GM12878 (cell line): ENCODE data around the gene CFAP65. TPM values are rescaled to one million over a fixed set of nuclear protein-coding genes. Genes with fewer than 3 reads are reported as not detected.

Source experiments
- ATAC-seq: fragments of 200-7000 bp; cut with Tn5 transposase; 3 replicates; pipeline ENCODE4 v1.9.1; 2020; ENCODE audit warnings: mild to moderate bottlenecking, moderate library complexity
- BruUV-seq: library from RNA; stranded (reverse); fragments of 400-500 nt; replicated peaks from 2 replicates; lab custom pipeline; 2021; lab: Mats Ljungman, UMichigan
- CTCF ChIA-PET: fragments of 300-600 bp; sonication (Branson Sonifier 250); formaldehyde crosslinking; extraction: SDS; loops from one replicate; lab custom pipeline; 2021; ENCODE audit warnings: inconsistent platforms; lab: Yijun Ruan, JAX
- POLR2A ChIA-PET: fragments of 350-600 bp; formaldehyde crosslinking; extraction: SDS; loops from one replicate; lab custom pipeline; 2021; ENCODE audit warnings: inconsistent platforms; lab: Charles Lee
- RAD21 ChIA-PET: fragments of 300-600 bp; sonication (Branson Sonifier 250); formaldehyde crosslinking; loops from one replicate; lab custom pipeline; 2023; ENCODE audit warnings: antibody characterized with exemption; ENCODE audit not compliant: unreplicated experiment; lab: Charles Lee
- SMC1A ChIA-PET: fragments of 300-600 bp; sonication (Branson Sonifier 250); formaldehyde crosslinking; loops from one replicate; lab custom pipeline; 2023; ENCODE audit not compliant: unreplicated experiment, uncharacterized antibody; lab: Charles Lee
- DNase-seq: peaks from one replicate; pipeline ENCODE4 v3.0.0-alpha.2; 2011; ENCODE audit warnings: low read depth, low spot score
- FAIRE-seq: peaks from 3 replicates; lab custom pipeline; 2011; peaks lifted over from hg19 to GRCh38; lab: Jason Lieb, UNC
- H2AFZ ChIP-seq: 2 replicates; pipeline ENCODE4 v1.6.0; 2011; ENCODE audit warnings: low read depth, low read length, control low read depth; ENCODE audit not compliant: control insufficient read depth
- H3K27ac ChIP-seq: 2 replicates; pipeline ENCODE4 v1.5.1; 2011; ENCODE audit warnings: control low read depth; ENCODE audit not compliant: control insufficient read depth, insufficient read depth
- H3K27me3 ChIP-seq, 2 experiments: replicated peaks in 1 of 2; 2 replicates each; pipeline versions ENCODE4 v1.6.0 to v1.6.1; 2011; ENCODE audit warnings: low read length in 1 of 2; ENCODE audit not compliant: control insufficient read depth in 2 of 2, insufficient read depth in 2 of 2
- H3K36me3 ChIP-seq, 2 experiments: 2 replicates each; pipeline ENCODE4 v1.5.1; 2011; ENCODE audit warnings: low read length in 1 of 2; ENCODE audit not compliant: control insufficient read depth in 2 of 2, insufficient read depth in 2 of 2
- H3K4me1 ChIP-seq: 2 replicates; pipeline ENCODE4 v1.6.1; 2011; ENCODE audit warnings: mild to moderate bottlenecking, low read length, moderate library complexity, mixed read lengths; ENCODE audit not compliant: control insufficient read depth, insufficient read depth
- H3K4me2 ChIP-seq: 2 replicates; pipeline ENCODE4 v1.6.0; 2011; ENCODE audit warnings: control low read depth; ENCODE audit not compliant: control insufficient read depth, insufficient read depth
- H3K4me3 ChIP-seq: fragments of 200-600 bp; sonication (generic); 2 replicates; pipeline ENCODE4 v1.5.1; 2016
- H3K79me2 ChIP-seq: 2 replicates; pipeline ENCODE4 v1.6.0; 2011; ENCODE audit warnings: low read length; ENCODE audit not compliant: control insufficient read depth, insufficient read depth
- H3K9ac ChIP-seq: 2 replicates; pipeline ENCODE4 v1.8.0; 2011; ENCODE audit warnings: low read length, control low read depth, mixed read lengths; ENCODE audit not compliant: control insufficient read depth, insufficient read depth
- H3K9me3 ChIP-seq: replicated peaks from 3 replicates; pipeline ENCODE4 v1.5.1; 2011; ENCODE audit warnings: mild to moderate bottlenecking, low read length; ENCODE audit not compliant: control insufficient read depth, insufficient read depth
- H4K20me1 ChIP-seq: 2 replicates; pipeline ENCODE4 v1.6.0; 2011; ENCODE audit not compliant: control insufficient read depth, insufficient read depth
- ATF2 ChIP-seq: IDR thresholded peaks from 2 replicates; pipeline ENCODE4 v1.6.1; 2012; ENCODE audit warnings: low read length, inconsistent platforms
- BCL11A ChIP-seq: IDR thresholded peaks from 2 replicates; pipeline ENCODE4 v1.6.1; 2011; ENCODE audit warnings: low read depth, low read length
- BHLHE40 ChIP-seq, 2 experiments: fragments of 450-650 bp in 1 of 2; IDR thresholded peaks; 2 replicates each; pipeline ENCODE4 v1.6.1; 2011 to 2017; ENCODE audit warnings: low read depth in 2 of 2, borderline replicate concordance in 1 of 2, improper control_type of control experiment in 1 of 2, low read length in 1 of 2, mild to moderate bottlenecking in 1 of 2
- BRCA1 ChIP-seq: IDR thresholded peaks from 2 replicates; pipeline ENCODE4 v1.6.1; 2011; ENCODE audit warnings: low read depth, low read length, improper control_type of control experiment
- CBFB ChIP-seq: IDR thresholded peaks from 2 replicates; pipeline ENCODE4 v1.6.1; 2016; ENCODE audit warnings: antibody characterized with exemption, low read depth
- ETV6 ChIP-seq, 2 experiments: fragments of 450-650 bp in 1 of 2; IDR thresholded peaks in 1 of 2; conservative IDR thresholded peaks in 1 of 2; 2 replicates each; pipeline ENCODE4 v1.6.1; 2014; ENCODE audit warnings: antibody characterized with exemption in 1 of 2, borderline replicate concordance in 1 of 2, low read depth in 1 of 2, mild to moderate bottlenecking in 1 of 2, moderate library complexity in 1 of 2
- LARP7 ChIP-seq: fragments of 450-650 bp; IDR thresholded peaks from 2 replicates; pipeline ENCODE4 v1.6.1; 2017; ENCODE audit warnings: mild to moderate bottlenecking
- MTA3 ChIP-seq: IDR thresholded peaks from 2 replicates; pipeline ENCODE4 v1.6.1; 2012; ENCODE audit warnings: low read length, inconsistent platforms, borderline replicate concordance
- MXI1 ChIP-seq: fragments of 150-350 bp; IDR thresholded peaks from 2 replicates; pipeline ENCODE4 v1.6.1; 2011; ENCODE audit warnings: low read depth, mild to moderate bottlenecking, inconsistent platforms, low read length, improper control_type of control experiment
- MYC ChIP-seq: IDR thresholded peaks from 2 replicates; pipeline ENCODE4 v1.6.1; 2011; ENCODE audit warnings: mild to moderate bottlenecking, low read length, moderate library complexity, inconsistent platforms; ENCODE audit not compliant: insufficient read depth, insufficient replicate concordance, insufficient read length, severe bottlenecking
- NR2C1 ChIP-seq: fragments of 450-650 bp; IDR thresholded peaks from 2 replicates; pipeline ENCODE4 v1.6.1; 2017; ENCODE audit warnings: antibody characterized with exemption, mild to moderate bottlenecking, moderate library complexity
- PAX5 ChIP-seq: IDR thresholded peaks from 2 replicates; pipeline ENCODE4 v1.6.1; 2011; ENCODE audit warnings: low read depth, low read length, borderline replicate concordance
- POLR2A ChIP-seq: IDR thresholded peaks from 2 replicates; pipeline ENCODE4 v1.6.1; 2011; ENCODE audit warnings: low read depth, mild to moderate bottlenecking, low read length
- POLR2AphosphoS2 ChIP-seq: IDR thresholded peaks from 2 replicates; pipeline ENCODE4 v1.6.1; 2011; ENCODE audit warnings: low read depth, mild to moderate bottlenecking, low read length, improper control_type of control experiment, moderate library complexity
- POLR2AphosphoS5 ChIP-seq: IDR thresholded peaks from 2 replicates; pipeline ENCODE4 v1.6.1; 2011; ENCODE audit warnings: mild to moderate bottlenecking, low read length, inconsistent platforms
- RB1 ChIP-seq: fragments of 450-650 bp; formaldehyde crosslinking; IDR thresholded peaks from 2 replicates; pipeline ENCODE4 v1.6.1; 2017; ENCODE audit warnings: mild to moderate bottlenecking, borderline replicate concordance
- RCOR1 ChIP-seq: conservative IDR thresholded peaks from 2 replicates; pipeline ENCODE4 v1.6.1; 2012; ENCODE audit warnings: low read depth, low read length, improper control_type of control experiment
- RELA ChIP-seq: fragments of 450-650 bp; IDR thresholded peaks from 2 replicates; pipeline ENCODE4 v1.8.0; 2014; ENCODE audit warnings: borderline replicate concordance; ENCODE audit not compliant: partially characterized antibody
- SIN3A ChIP-seq: IDR thresholded peaks from 2 replicates; pipeline ENCODE4 v1.6.1; 2012; ENCODE audit warnings: low read depth, low read length, improper control_type of control experiment
- SMAD5 ChIP-seq: IDR thresholded peaks from 2 replicates; pipeline ENCODE4 v1.6.1; 2016; ENCODE audit warnings: antibody characterized with exemption, low read depth
- ZNF384 ChIP-seq: IDR thresholded peaks from 2 replicates; pipeline ENCODE4 v1.6.1; 2012; ENCODE audit warnings: low read depth, mild to moderate bottlenecking, low read length, improper control_type of control experiment, borderline replicate concordance
- ZZZ3 ChIP-seq: IDR thresholded peaks from 2 replicates; pipeline ENCODE4 v1.6.1; 2011; ENCODE audit warnings: low read depth; ENCODE audit not compliant: control insufficient read depth, insufficient read length
- WGBS: methylation state at CpG from one replicate; pipeline ENCODE4 v1.1.6; 2016; ENCODE audit warnings: low lambda C conversion rate; ENCODE audit not compliant: insufficient replicate concordance, insufficient coverage; ENCODE audit errors: missing lambda C conversion rate; 5-methylcytosine and 5-hydroxymethylcytosine counted together
- in situ Hi-C: fragments of 300-500 bp; cut with MboI; formaldehyde crosslinking; loops from 9 replicates; pipeline ENCODE4 v1.14.3; 2018; ENCODE audit warnings: mixed read lengths
- intact Hi-C: fragments of 100-400 bp; cut with micrococcal nuclease; formaldehyde crosslinking; loops from one replicate; pipeline ENCODE4 v1.14.2; 2022; ENCODE audit not compliant: unreplicated experiment
- polyA plus RNA-seq, 11 experiments: library from polyadenylated mRNA; depleted of rRNA in 4 of 11; unstranded in 6 of 11; stranded (reverse) in 5 of 11; fragments of >200 nt; fragmentation: Nextera tagmentation in 4 of 11; fragmentation: Illumina TruSeq in 1 of 11; extraction: Ambion mirVana in 4 of 11; extraction: Trizol in 1 of 11; gene quantifications; 1 replicate in 1 of 11; 2 replicates in 10 of 11; pipeline versions ENCODE4 v1.2.1 to v1.2.3, GENCODE V29; 2011 to 2016; ENCODE audit warnings: inconsistent platforms in 2 of 11, missing spikeins in 2 of 11, low read depth in 1 of 11
- total RNA-seq, 4 experiments: library from RNA; depleted of rRNA in 3 of 4; stranded (reverse); fragments of >200 nt in 3 of 4; fragmentation: Illumina TruSeq in 1 of 4; extraction: Trizol in 1 of 4; gene quantifications; 2 replicates each; pipeline versions ENCODE4 v1.2.1 to v1.2.3, GENCODE V29; 2013 to 2021
- TF ChIP-seq, protein P1 (sequence below): IDR thresholded peaks from 2 replicates; pipeline ENCODE4 v1.6.1; 2011; ENCODE audit warnings: borderline replicate concordance, low read depth, mild to moderate bottlenecking, moderate library complexity, low read length; ENCODE audit not compliant: insufficient read depth, poor library complexity, severe bottlenecking

Gene CFAP65
- total and polyA plus RNA-seq, 10 of the 15 experiments (the other 5 are each of a cell fraction or from before 2014, with no cell fraction given): not detected

DNA sequence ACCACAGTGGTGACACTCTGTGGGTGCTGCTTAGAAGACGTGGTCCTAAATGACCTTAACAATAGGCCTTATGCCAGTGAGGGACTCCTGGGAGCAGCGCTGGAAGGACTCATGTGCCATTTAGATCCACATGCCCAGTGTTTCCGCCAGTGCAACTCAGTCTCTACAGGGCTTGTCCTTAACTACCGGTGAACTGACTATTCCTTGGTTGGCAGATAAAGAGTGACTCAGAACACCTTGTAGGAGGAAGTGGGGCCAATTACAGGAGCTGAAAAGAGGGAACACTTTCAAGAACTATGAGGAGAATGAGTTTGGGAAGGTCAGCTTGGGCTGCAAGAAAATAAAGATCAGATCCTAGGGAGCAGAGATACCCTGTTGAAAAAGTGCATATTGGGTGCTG, 83.6 kb downstream of the CFAP65 start (continued):
- TF ChIP-seq ZZZ3 (no peak), SIN3A (no peak), NR2C1 (no peak), PAX5 (no peak), CBFB (no peak), RCOR1 (no peak)
- TF ChIP-seq, protein P1, sequence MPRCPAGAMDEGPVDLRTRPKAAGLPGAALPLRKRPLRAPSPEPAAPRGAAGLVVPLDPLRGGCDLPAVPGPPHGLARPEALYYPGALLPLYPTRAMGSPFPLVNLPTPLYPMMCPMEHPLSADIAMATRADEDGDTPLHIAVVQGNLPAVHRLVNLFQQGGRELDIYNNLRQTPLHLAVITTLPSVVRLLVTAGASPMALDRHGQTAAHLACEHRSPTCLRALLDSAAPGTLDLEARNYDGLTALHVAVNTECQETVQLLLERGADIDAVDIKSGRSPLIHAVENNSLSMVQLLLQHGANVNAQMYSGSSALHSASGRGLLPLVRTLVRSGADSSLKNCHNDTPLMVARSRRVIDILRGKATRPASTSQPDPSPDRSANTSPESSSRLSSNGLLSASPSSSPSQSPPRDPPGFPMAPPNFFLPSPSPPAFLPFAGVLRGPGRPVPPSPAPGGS: no peak

- SMC1A ChIA-PET: interaction anchor here (0.6 kb wide), 1 partner anchor 56 kb away, joined by 3 read pairs; no protein-coding TSS in a partner anchor
- 31% methylated on average over 1 of the region's 1 CpG for WGBS
- Histone ChIP-seq H3K4me1 (no peaks in the 10 kb centered on the region), H3K4me3 (no peak overlapping the region), H2AFZ (no peak overlapping the region), H3K27me3 (peaks cover 7 to 11% of the 10 kb centered on the region in 2 experiments; a peak in 3 of 4 replicates), H3K9me3 (no peaks in the 10 kb centered on the region), H3K4me2 (no peak overlapping the region), H3K9ac (no peak overlapping the region), H3K36me3 (no peaks in the 10 kb centered on the region), H4K20me1 (no peaks in the 10 kb centered on the region), H3K27ac (no peak overlapping the region), H3K79me2 (no peaks in the 10 kb centered on the region)
- RAD21 ChIA-PET: no interaction called here
- BruUV-seq: no TSS peak
- DNase-seq (no peak), FAIRE-seq (no peak), ATAC-seq (no peak)
- CTCF ChIA-PET: interaction anchor here (1.1 to 1.9 kb wide), 2 partner anchors 58 to 80 kb away, joined by 4 read pairs; no protein-coding TSS in a partner anchor
- TF ChIP-seq SMAD5: no peak
- no peak for TF ChIP-seq MTA3
- TF ChIP-seq BRCA1: no peak
- no peak for TF ChIP-seq MYC
- TF ChIP-seq MXI1: no peak
- TF ChIP-seq RB1: no peak
- no peak for TF ChIP-seq ETV6 (conservative IDR thresholded peaks at IDR 0.05 in 1 of 2, IDR thresholded peaks at IDR 0.05 in 1 of 2; ENCODE audit: borderline replicate concordance in 1 of 2, low read depth in 1 of 2)
- no peak for TF ChIP-seq POLR2AphosphoS2
- TF ChIP-seq BHLHE40 (IDR thresholded peaks at IDR 0.05; ENCODE audit: borderline replicate concordance in 1 of 2, low read depth in 2 of 2, low read length in 1 of 2): no peak
- no peak for TF ChIP-seq BCL11A
- TF ChIP-seq LARP7: no peak
- no peak for TF ChIP-seq RELA
- TF ChIP-seq ATF2: no peak
- no peak for TF ChIP-seq POLR2A
- no peak for TF ChIP-seq POLR2AphosphoS5
- no peak for TF ChIP-seq ZNF384
- intact Hi-C loops (no loop called here), in situ Hi-C loops (no loop called here)
- POLR2A ChIA-PET: no interaction called here
Measured at GRCh38 chr2:218956039-218956438, 85.3 kb downstream of the CFAP65 start.
